Spleen (tissue), 7 donors: ENCODE results near the gene PGLYRP4.

Experiments
- CTCF ChIP-seq, 11 experiments: fragments of 200-600 bp in 7 of 11; fragments of 450-650 bp in 4 of 11; sonication (generic) in 4 of 11; IDR thresholded peaks in 8 of 11; conservative IDR thresholded peaks in 3 of 11; 1 replicate in 7 of 11; 2 replicates in 4 of 11; pipeline versions ENCODE4 v1.4.0 to v1.8.0; 2016 to 2021; ENCODE audit warnings: antibody characterized with exemption in 11 of 11, inconsistent platforms in 4 of 11, mild to moderate bottlenecking in 1 of 11
- POLR2A ChIP-seq, 3 donors: fragments of 450-650 bp; IDR thresholded peaks; one replicate each; pipeline ENCODE4 v1.5.1; 2017; ENCODE audit warnings: antibody characterized with exemption in 3 of 3, mild to moderate bottlenecking in 1 of 3
- POLR2AphosphoS5 ChIP-seq, 3 donors: sonication (generic); formaldehyde crosslinking; IDR thresholded peaks; one replicate each; pipeline ENCODE4 v1.5.1; 2017; ENCODE audit warnings: antibody characterized with exemption in 3 of 3
- donor health status: DM: no; HTN: no; CAD: no; lungs with moderate emphysema.
- donor health status: DM: no; HTN: no; CAD: no.
- donor health status: DM: no; HTN: no; CAD: no.

GRCh38 chr1:153395136-153395685 lies 46.6 kb upstream of the PGLYRP4 start:
- TF ChIP-seq CTCF (IDR thresholded peaks at IDR 0.05 in 8 of 11, conservative IDR thresholded peaks at IDR 0.05 in 3 of 11) (no peak), POLR2A (IDR thresholded peaks at IDR 0.05) (no peak), POLR2AphosphoS5 (IDR thresholded peaks at IDR 0.05) (no peak)
